Limb (tissue), 2 donors: Measurements from ENCODE around the gene COP1.

ENCODE experiments used
- DNase-seq, 2 donors: peaks; one replicate each; pipeline ENCODE4 v3.0.0-alpha.2; 2016; ENCODE audit errors: extremely low spot score in 2 of 2

The COP1 gene

GRCh38 chr1:175900171-175900570, 306.9 kb downstream of the COP1 start:
- no peak for DNase-seq

GRCh38 chr1:175895966-175896365, 311.1 kb downstream of the COP1 start:
- no peak for DNase-seq
